Fibroblast of lung (primary cell): ENCODE measurements around the gene S100A14.

Source experiments
- EZH2 ChIP-seq: IDR thresholded peaks from 2 replicates; pipeline ENCODE4 v1.5.1; 2012; ENCODE audit warnings: low read length, control low read depth, mild to moderate bottlenecking; ENCODE audit errors: missing control alignments
- TF ChIP-seq, protein P1 (sequence below), 2 donors: IDR thresholded peaks in 1 of 2; conservative IDR thresholded peaks in 1 of 2; 1 replicate in 1 of 2; 2 replicates in 1 of 2; pipeline ENCODE4 v1.5.1; 2011 to 2012; ENCODE audit warnings: low read length in 2 of 2, control low read depth in 1 of 2, inconsistent platforms in 1 of 2, low read depth in 1 of 2, mild to moderate bottlenecking in 1 of 2

GRCh38 chr1:153635872-153636271 is 19.7 kb upstream of the S100A14 start:
- TF ChIP-seq, protein P1, sequence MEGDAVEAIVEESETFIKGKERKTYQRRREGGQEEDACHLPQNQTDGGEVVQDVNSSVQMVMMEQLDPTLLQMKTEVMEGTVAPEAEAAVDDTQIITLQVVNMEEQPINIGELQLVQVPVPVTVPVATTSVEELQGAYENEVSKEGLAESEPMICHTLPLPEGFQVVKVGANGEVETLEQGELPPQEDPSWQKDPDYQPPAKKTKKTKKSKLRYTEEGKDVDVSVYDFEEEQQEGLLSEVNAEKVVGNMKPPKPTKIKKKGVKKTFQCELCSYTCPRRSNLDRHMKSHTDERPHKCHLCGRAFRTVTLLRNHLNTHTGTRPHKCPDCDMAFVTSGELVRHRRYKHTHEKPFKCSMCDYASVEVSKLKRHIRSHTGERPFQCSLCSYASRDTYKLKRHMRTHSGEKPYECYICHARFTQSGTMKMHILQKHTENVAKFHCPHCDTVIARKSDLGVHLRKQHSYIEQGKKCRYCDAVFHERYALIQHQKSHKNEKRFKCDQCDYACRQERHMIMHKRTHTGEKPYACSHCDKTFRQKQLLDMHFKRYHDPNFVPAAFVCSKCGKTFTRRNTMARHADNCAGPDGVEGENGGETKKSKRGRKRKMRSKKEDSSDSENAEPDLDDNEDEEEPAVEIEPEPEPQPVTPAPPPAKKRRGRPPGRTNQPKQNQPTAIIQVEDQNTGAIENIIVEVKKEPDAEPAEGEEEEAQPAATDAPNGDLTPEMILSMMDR (conservative IDR thresholded peaks at IDR 0.05 in 1 of 2, IDR thresholded peaks at IDR 0.05 in 1 of 2; ENCODE audit: low read depth in 1 of 2, low read length in 2 of 2): no peak
- no peak for TF ChIP-seq EZH2
